ENCODE results near the gene ACAA2.

ACAA2 gene

DNA sequence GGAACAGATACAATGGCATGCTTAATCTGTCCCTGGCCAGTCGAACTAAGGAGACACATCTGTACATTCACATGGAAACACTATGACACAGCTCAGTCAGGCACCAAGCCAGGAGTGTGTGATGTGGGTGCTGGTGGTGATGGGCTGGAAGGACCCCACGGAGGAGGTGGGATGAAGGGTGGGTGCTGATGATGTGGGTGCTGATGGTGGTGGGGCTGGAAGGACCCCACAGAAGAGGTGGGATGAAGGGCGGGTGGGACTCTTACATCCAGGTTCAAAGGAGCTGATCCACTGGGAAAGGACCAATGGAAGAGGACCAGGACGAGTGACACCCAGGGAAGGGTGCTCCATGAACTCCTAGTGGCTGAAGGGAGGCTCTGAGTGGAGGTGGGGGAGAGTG, 34.8 kb upstream of the ACAA2 start:
- H3K27me3 ChIP-seq: peaks cover 12% of the 10 kb centered on the region
- H3K4me1 ChIP-seq (ENCODE audit: control insufficient read depth in 1 of 2, insufficient read depth in 1 of 2, low read depth in 1 of 2, low read length in 1 of 2): no peaks in the 10 kb centered on the region
- H3K36me3 ChIP-seq: no peaks in the 10 kb centered on the region
- no peak overlapping the region for H3K4me3 ChIP-seq (ENCODE audit: low read depth in 1 of 2, low read length in 1 of 2)
- TF ChIP-seq CTCF (IDR thresholded peaks at IDR 0.05): no peak
- H3K9me3 ChIP-seq: no peaks in the 10 kb centered on the region
- no peak overlapping the region for H3K27ac ChIP-seq

DNA sequence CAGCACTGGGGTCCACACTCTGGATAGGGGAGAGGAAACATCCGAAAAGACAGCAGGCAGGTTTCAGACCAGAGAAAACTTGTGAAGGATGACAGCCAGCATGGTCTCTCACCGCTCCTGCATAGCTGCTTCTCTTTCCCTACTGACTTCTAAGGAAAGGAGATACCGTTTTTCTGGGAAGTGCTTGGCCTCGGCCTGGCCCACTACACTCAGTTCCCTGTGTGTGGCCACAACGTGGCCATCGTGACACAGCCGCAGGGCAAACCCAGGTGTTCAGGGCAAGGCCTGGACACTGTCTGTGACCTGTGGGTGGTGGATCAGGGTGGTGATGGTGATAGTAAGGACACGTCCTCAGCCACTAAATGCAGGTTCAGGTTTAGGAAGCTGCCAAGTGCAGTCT, 34.2 kb upstream of the ACAA2 start:
- TF ChIP-seq CTCF (IDR thresholded peaks at IDR 0.05): no peak
- H3K27me3 ChIP-seq: peaks cover 12% of the 10 kb centered on the region
- H3K9me3 ChIP-seq: no peaks in the 10 kb centered on the region

DNA sequence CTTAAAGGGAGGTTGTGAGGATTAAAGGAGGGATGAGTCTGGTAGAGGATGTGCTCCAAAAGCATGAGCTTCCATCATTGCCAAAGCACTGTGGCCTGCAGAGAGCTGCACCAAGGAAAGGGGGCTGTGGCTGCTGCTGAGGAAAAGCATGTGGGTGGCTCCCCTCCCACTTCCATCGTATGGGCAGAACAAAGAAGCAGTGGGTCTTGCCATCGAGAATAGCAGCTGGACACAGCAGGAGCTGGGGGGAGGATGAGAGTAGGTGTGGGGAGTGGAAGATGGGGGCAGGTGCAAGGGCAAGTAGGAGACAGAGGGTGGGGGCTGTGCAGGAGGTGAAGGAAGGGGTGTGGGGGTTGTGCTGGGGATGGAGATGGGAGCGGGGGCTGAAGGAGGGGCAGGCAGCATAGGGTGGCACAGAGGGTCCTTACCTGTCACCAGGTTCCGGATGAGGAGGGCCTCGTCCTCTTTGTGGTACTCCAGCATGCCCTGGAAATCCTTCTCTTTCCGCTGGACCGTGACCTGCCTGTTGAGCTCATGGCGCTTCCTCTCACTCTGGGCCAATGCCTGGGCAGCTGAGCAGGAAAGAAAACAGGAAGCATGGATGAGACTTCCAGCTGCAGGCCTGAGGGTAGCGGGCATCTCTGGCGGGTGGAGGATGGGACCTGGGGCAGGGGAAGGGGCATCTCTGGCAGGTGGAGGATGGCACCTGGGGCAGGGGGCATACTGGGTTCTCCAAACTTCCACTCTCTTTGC, 33.6 kb upstream of the ACAA2 start:
- H3K4me3 ChIP-seq (ENCODE audit: low read depth in 1 of 2, low read length in 1 of 2): no peak overlapping the region
- no peaks in the 10 kb centered on the region for H3K4me1 ChIP-seq (ENCODE audit: control insufficient read depth in 1 of 2, insufficient read depth in 1 of 2, low read depth in 1 of 2, low read length in 1 of 2)
- H3K9me3 ChIP-seq: no peaks in the 10 kb centered on the region
- no peaks in the 10 kb centered on the region for H3K36me3 ChIP-seq
- no peak overlapping the region for H3K27ac ChIP-seq
- peaks cover 12% of the 10 kb centered on the region for H3K27me3 ChIP-seq
- no peak for TF ChIP-seq CTCF (IDR thresholded peaks at IDR 0.05)

More for the DNA sequence above, 34.2 kb upstream of the ACAA2 start:
- H3K4me1 ChIP-seq (ENCODE audit: control insufficient read depth in 1 of 2, insufficient read depth in 1 of 2, low read depth in 1 of 2, low read length in 1 of 2): no peaks in the 10 kb centered on the region
- H3K4me3 ChIP-seq (ENCODE audit: low read depth in 1 of 2, low read length in 1 of 2): no peak overlapping the region
- H3K27ac ChIP-seq: no peak overlapping the region
- H3K36me3 ChIP-seq: no peaks in the 10 kb centered on the region

DNA sequence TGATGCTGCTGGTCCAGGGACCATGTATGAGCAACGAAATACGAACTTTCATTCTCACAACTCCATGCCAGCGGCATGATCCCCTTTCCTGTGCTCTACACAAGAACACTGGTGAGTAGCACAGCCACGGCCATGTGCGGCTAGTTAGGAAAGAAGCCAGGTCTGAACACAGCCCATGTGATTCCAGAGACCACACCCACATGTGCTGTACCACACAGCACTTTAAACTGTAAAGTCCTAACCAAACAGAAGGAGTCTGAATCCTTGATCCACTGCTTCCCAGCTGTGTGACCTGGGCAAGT, 33.0 kb upstream of the ACAA2 start:
- Histone ChIP-seq H3K4me1 (ENCODE audit: control insufficient read depth in 1 of 2, insufficient read depth in 1 of 2, low read depth in 1 of 2, low read length in 1 of 2) (no peaks in the 10 kb centered on the region), H3K9me3 (no peaks in the 10 kb centered on the region), H3K36me3 (no peaks in the 10 kb centered on the region), H3K27me3 (peaks cover 12% of the 10 kb centered on the region), H3K27ac (no peak overlapping the region), H3K4me3 (ENCODE audit: low read depth in 1 of 2, low read length in 1 of 2) (no peak overlapping the region)
- TF ChIP-seq CTCF (IDR thresholded peaks at IDR 0.05): no peak

DNA sequence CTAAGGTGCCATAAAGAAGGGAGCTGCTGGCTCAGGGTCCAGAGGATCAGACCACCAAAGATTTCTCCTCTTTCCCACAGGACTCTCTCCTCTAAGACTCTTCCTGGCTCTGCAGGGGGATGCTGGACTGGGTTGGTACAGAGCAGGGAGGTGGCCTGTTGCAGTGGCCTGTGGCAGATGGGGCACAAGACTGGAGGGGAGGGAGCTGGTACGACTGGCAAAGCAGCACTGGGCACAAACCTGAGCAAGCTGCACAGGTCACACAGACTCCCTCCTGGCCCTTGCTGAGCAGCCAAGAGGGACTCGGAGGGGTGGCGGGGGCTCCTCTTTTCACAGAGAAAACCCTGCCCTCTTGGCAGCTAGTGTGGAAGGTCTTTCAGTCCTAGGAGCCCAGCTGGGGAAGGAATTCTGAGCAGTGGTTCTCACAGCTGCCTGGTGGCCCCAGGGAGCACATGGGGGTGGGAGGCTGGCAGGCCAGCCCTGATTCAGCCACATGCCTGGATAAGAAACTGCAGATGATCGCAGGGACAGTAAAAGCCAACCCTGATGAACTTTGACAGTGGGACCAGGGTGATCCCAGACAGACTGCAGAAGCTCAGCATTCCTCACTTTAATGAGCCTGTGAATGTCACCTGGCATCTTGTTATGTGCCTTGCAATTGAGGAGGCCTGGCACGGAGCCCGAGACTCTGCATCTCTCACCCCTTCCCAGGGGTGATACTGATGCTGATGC, 32.5 kb upstream of the ACAA2 start:
- no peaks in the 10 kb centered on the region for H3K4me1 ChIP-seq (ENCODE audit: control insufficient read depth in 1 of 2, insufficient read depth in 1 of 2, low read depth in 1 of 2, low read length in 1 of 2)
- H3K27me3 ChIP-seq: peaks cover 12% of the 10 kb centered on the region
- H3K4me3 ChIP-seq (ENCODE audit: low read depth in 1 of 2, low read length in 1 of 2): no peak overlapping the region
- H3K9me3 ChIP-seq: no peaks in the 10 kb centered on the region
- H3K36me3 ChIP-seq: no peaks in the 10 kb centered on the region
- no peak for TF ChIP-seq CTCF (IDR thresholded peaks at IDR 0.05)
- H3K27ac ChIP-seq: no peak overlapping the region

Measured in neutrophil (primary cell).